MM.1S (cell line): ENCODE measurements around the gene ANO10.

Experiments
- DNase-seq: peaks from one replicate; pipeline ENCODE4 v3.0.0-alpha.2; 2015
- H2AFZ ChIP-seq: fragments of 300-600 bp; sonication (generic); 2 replicates; pipeline ENCODE4 v1.6.0; 2016; ENCODE audit warnings: antibody characterized with exemption, low read length
- H3F3A ChIP-seq: fragments of 300-600 bp; sonication (generic); 2 replicates; pipeline ENCODE4 v1.6.1; 2016; ENCODE audit warnings: mild to moderate bottlenecking, antibody characterized with exemption, low read length, moderate library complexity, mixed read lengths; ENCODE audit not compliant: insufficient read depth
- H3K27ac ChIP-seq: fragments of 300-600 bp; sonication (generic); 2 replicates; pipeline ENCODE4 v1.5.1; 2016; ENCODE audit warnings: mild to moderate bottlenecking, low read length
- H3K27me3 ChIP-seq: fragments of 300-600 bp; sonication (generic); replicated peaks from 2 replicates; pipeline ENCODE4 v1.6.0; 2016; ENCODE audit warnings: low read length; ENCODE audit not compliant: insufficient read depth
- H3K36me3 ChIP-seq: fragments of 300-600 bp; sonication (generic); replicated peaks from 2 replicates; pipeline ENCODE4 v1.6.1; 2016; ENCODE audit warnings: mild to moderate bottlenecking, low read length, mixed read lengths; ENCODE audit not compliant: insufficient read depth
- H3K4me1 ChIP-seq: fragments of 300-600 bp; sonication (generic); 2 replicates; pipeline ENCODE4 v1.6.1; 2016; ENCODE audit warnings: low read length, mixed read lengths
- H3K4me2 ChIP-seq: fragments of 300-600 bp; sonication (generic); 2 replicates; pipeline ENCODE4 v1.6.0; 2016; ENCODE audit warnings: low read depth, low read length
- H3K4me3 ChIP-seq: fragments of 300-600 bp; sonication (generic); 2 replicates; pipeline ENCODE4 v1.5.1; 2016; ENCODE audit warnings: low read length, mixed read lengths
- H3K79me2 ChIP-seq: fragments of 300-600 bp; sonication (generic); 2 replicates; pipeline ENCODE4 v1.6.1; 2016; ENCODE audit warnings: mixed run types, low read length, mixed read lengths
- H3K9ac ChIP-seq: fragments of 300-600 bp; sonication (generic); 2 replicates; pipeline ENCODE4 v1.6.1; 2016; ENCODE audit warnings: low read length, mixed read lengths
- H3K9me2 ChIP-seq: fragments of 300-600 bp; sonication (generic); replicated peaks from 2 replicates; pipeline ENCODE4 v1.6.1; 2016; ENCODE audit warnings: mild to moderate bottlenecking, low read length, mixed read lengths; ENCODE audit not compliant: insufficient read depth
- H3K9me3 ChIP-seq: fragments of 300-600 bp; sonication (generic); replicated peaks from 2 replicates; pipeline ENCODE4 v1.6.1; 2016; ENCODE audit warnings: mild to moderate bottlenecking, low read length, mixed read lengths; ENCODE audit not compliant: insufficient read depth
- H4K20me1 ChIP-seq: fragments of 300-600 bp; sonication (generic); 2 replicates; pipeline ENCODE4 v1.6.1; 2016; ENCODE audit warnings: mild to moderate bottlenecking, low read length, moderate library complexity, mixed read lengths; ENCODE audit not compliant: insufficient read depth
- EZH2 ChIP-seq: fragments of 300-600 bp; sonication (generic); optimal IDR thresholded peaks from 2 replicates; pipeline ENCODE3; 2017; ENCODE audit warnings: low read depth, mild to moderate bottlenecking, antibody characterized with exemption, low read length, mixed read lengths
- EZH2phosphoT487 ChIP-seq: fragments of 300-600 bp; sonication (generic); IDR thresholded peaks from 2 replicates; pipeline ENCODE4 v1.6.1; 2018; ENCODE audit warnings: antibody characterized with exemption, low read length
- TF ChIP-seq, protein P1 (sequence below): fragments of 300-600 bp; sonication (generic); IDR thresholded peaks from 2 replicates; pipeline ENCODE4 v1.5.1; 2016; ENCODE audit warnings: antibody characterized with exemption, low read length, mixed read lengths

Gene ANO10

DNA sequence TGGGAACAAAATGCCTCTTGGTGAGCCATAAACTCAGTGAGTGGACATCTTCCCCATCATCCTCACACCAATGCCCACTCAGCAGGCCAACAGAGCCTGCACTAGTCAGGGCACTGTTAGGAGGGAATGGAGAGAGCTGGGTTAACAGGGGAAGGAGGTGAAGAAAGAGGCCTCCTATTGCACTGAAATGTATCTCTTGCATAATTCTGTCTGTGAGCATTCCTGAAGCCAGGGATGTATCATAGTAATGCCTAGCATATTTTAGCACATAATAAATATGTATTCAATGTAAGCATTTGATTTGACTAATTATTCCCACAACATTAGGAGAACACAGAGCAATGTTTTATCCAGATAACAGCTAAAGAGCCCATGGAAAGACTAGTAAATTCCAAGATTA is 81.2 kb downstream of the ANO10 start:
- Histone ChIP-seq H2AFZ (no peak overlapping the region), H3K4me2 (no peak overlapping the region), H3K9me3 (no peaks in the 10 kb centered on the region), H3K4me1 (no peaks in the 10 kb centered on the region), H3K27ac (no peak overlapping the region), H3K27me3 (no peaks in the 10 kb centered on the region), H3K79me2 (no peaks in the 10 kb centered on the region), H4K20me1 (no peaks in the 10 kb centered on the region), H3K4me3 (no peak overlapping the region), H3F3A (no peaks in the 10 kb centered on the region), H3K9me2 (no peaks in the 10 kb centered on the region), H3K9ac (no peak overlapping the region), H3K36me3 (no peaks in the 10 kb centered on the region)
- TF ChIP-seq EZH2phosphoT487 (no peak), EZH2 (no peak)
- TF ChIP-seq, protein P1, sequence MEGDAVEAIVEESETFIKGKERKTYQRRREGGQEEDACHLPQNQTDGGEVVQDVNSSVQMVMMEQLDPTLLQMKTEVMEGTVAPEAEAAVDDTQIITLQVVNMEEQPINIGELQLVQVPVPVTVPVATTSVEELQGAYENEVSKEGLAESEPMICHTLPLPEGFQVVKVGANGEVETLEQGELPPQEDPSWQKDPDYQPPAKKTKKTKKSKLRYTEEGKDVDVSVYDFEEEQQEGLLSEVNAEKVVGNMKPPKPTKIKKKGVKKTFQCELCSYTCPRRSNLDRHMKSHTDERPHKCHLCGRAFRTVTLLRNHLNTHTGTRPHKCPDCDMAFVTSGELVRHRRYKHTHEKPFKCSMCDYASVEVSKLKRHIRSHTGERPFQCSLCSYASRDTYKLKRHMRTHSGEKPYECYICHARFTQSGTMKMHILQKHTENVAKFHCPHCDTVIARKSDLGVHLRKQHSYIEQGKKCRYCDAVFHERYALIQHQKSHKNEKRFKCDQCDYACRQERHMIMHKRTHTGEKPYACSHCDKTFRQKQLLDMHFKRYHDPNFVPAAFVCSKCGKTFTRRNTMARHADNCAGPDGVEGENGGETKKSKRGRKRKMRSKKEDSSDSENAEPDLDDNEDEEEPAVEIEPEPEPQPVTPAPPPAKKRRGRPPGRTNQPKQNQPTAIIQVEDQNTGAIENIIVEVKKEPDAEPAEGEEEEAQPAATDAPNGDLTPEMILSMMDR, result no peak
- DNase-seq, result no peak

DNA sequence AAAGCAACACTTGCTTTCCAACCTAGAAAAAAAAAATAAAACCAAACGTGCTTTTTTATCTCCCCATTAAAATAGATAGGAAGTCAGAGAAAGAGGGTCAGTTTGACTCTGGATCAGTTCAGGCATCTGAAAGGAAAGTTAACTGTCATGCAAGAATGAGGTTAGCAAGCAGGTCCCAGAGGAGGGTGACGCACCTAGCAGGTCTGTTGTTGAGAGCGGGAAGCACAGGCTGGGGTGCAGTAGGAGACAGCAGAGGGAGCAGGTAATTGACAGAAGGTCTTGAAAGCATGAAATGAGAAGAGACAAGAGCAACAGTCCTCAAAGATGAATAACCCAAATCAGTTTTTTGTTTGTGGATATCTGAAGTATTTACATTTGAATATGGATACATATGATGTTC is 82.5 kb downstream of the ANO10 start:
- no peaks in the 10 kb centered on the region for H3K36me3 ChIP-seq
- no peaks in the 10 kb centered on the region for H3K4me1 ChIP-seq
- TF ChIP-seq EZH2, result no peak
- no peak for TF ChIP-seq EZH2phosphoT487
- TF ChIP-seq, protein P1, result no peak
- H3K27me3 ChIP-seq, result no peaks in the 10 kb centered on the region
- DNase-seq, result no peak
- H3K4me3 ChIP-seq, result no peak overlapping the region
- no peaks in the 10 kb centered on the region for H3F3A ChIP-seq
- no peak overlapping the region for H3K4me2 ChIP-seq
- no peaks in the 10 kb centered on the region for H3K79me2 ChIP-seq
- no peaks in the 10 kb centered on the region for H3K9me2 ChIP-seq
- no peak overlapping the region for H3K9ac ChIP-seq
- no peak overlapping the region for H2AFZ ChIP-seq
- no peaks in the 10 kb centered on the region for H3K9me3 ChIP-seq
- no peak overlapping the region for H3K27ac ChIP-seq
- no peaks in the 10 kb centered on the region for H4K20me1 ChIP-seq

DNA sequence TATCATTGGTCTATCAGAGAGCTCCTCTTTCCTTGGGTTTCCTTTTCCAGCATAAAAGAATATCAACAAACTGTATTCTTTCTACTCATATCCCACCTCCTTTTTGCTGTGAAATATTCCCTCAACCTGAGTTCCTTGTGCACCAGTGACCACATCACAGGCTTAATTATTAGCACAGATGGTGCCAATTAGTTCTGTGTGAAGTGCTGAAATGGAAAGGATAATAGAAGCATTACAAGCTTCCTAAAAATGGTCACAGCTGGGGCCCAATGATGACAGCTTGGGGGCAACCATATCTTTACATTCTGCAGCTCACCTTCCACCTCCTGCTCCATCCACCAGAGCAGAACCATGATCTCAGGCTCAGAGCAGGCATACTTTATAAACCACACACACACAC is 84.6 kb downstream of the ANO10 start:
- no peak overlapping the region for H3K4me2 ChIP-seq
- H3K79me2 ChIP-seq, result no peaks in the 10 kb centered on the region
- no peak for DNase-seq
- peaks cover 4% of the 10 kb centered on the region; the same call in 1 of the 2 replicates for H3K4me1 ChIP-seq
- H3K9me3 ChIP-seq, result no peaks in the 10 kb centered on the region
- no peaks in the 10 kb centered on the region for H3K27me3 ChIP-seq
- no peak overlapping the region for H3K27ac ChIP-seq
- no peaks in the 10 kb centered on the region for H3F3A ChIP-seq
- no peaks in the 10 kb centered on the region for H4K20me1 ChIP-seq
- TF ChIP-seq, protein P1, result no peak
- no peak for TF ChIP-seq EZH2phosphoT487
- TF ChIP-seq EZH2, result no peak
- H3K9me2 ChIP-seq, result no peaks in the 10 kb centered on the region
- H3K9ac ChIP-seq, result no peak overlapping the region
- no peaks in the 10 kb centered on the region for H3K36me3 ChIP-seq
- no peak overlapping the region for H2AFZ ChIP-seq
- no peak overlapping the region for H3K4me3 ChIP-seq
